GM18907 (cell line): ENCODE results near the gene HYLS1.
"Not testable (repeated sequence)": the region's sequence is repeated elsewhere in the genome, so short reads cannot be mapped to it uniquely, and the experiment has no call there.

Source experiments
- ATAC-seq: cut with Tn5 transposase; IDR thresholded peaks from one replicate; pipeline ENCODE4 v1.9.1; 2021; ENCODE audit warnings: mild to moderate bottlenecking, moderate library complexity; ENCODE audit not compliant: unreplicated experiment

The HYLS1 gene

GRCh38 chr11:125902927-125903710, 15.7 kb downstream of the HYLS1 start, which contains the start of gene PUS3:
Gene PUS3, minus strand, starts transcription at chr11:125903206. Its CDS starts 6,922 bp downstream, at chr11:125896284.
- ATAC-seq: peak; percentile 92

GRCh38 chr11:125903711-125904659, 16.5 kb downstream of the HYLS1 start, which contains the start of gene DDX25:
Gene DDX25, plus strand, starts transcription at chr11:125904508. Its CDS starts 10 bp downstream, at chr11:125904518.
- no peak for ATAC-seq

- ATAC-seq: no peak
Observed at GRCh38 chr11:125904678-125905077, 17.2 kb downstream of the HYLS1 start.

GRCh38 chr11:125910226-125910849, 22.9 kb downstream of the HYLS1 start:
- ATAC-seq: no peak

DNA sequence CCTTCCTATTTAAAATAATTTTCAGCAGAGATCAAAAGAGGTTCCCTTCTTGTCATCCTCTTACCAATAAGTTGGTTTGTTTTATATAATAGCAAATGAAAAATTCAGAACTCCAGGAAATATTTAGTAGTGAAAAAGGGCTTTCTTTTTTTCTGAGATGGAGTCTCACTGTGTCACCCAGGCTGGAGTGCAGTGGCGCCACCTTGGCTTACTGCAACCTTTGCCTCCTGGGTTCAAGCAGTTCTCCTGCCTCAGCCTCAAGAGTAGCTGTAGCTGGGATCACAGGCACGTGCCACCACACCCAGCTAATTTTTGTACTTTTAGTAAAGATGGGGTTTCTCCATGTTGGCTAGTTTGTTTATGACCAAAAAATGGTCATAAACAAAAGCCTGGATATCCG, 27.1 kb downstream of the HYLS1 start:
- ATAC-seq: not testable (repeated sequence)

- ATAC-seq: no peak
Observed at GRCh38 chr11:125916683-125917347, 29.3 kb downstream of the HYLS1 start.

- no peak for ATAC-seq
Observed at GRCh38 chr11:125918140-125918840, 30.8 kb downstream of the HYLS1 start.

DNA sequence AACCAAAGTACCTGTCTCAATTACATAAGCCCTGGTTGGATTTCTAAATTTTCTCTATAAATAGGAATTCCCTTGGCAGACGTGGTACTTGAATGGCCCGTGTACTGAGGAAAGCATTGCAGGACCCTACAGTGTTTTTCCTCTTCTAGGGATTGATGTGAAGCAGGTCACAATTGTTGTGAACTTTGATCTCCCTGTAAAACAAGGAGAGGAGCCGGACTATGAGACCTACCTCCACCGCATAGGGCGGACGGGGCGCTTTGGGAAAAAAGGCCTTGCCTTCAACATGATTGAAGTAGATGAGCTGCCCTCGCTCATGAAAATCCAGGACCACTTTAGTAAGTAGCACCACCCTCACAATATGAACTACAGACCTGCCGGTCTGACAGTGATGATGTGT, 33.6 kb downstream of the HYLS1 start:
- no peak for ATAC-seq

- no peak for ATAC-seq
Observed at GRCh38 chr11:125922156-125922555, 34.7 kb downstream of the HYLS1 start.

DNA sequence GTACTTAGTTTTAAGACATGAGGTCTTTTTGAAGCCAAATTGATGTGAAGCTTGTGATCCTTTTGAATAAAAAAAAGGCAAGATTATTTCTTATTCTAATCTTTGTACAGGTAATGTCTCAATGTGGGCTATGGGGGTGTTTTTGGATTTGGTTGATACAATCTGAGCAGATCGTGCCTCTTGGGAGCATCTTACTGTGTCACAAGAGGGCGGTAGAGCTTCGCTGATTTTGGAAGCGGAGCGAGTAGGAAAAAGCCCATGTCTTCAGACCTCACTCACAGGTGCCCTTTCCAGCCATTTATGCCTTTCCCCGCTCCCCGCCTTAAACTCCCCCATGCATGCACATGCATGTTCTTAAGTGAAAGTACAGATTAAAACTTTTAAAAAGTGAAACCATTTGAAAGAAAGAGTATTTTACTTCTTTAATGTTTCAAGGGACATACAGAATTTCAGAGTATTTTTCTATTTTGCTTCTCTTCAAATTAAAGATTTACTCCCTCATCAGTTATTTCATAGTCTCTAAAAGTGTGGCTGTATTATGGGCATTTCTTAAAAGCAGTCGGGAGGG, 35.6 kb downstream of the HYLS1 start:
- no peak for ATAC-seq

DNA sequence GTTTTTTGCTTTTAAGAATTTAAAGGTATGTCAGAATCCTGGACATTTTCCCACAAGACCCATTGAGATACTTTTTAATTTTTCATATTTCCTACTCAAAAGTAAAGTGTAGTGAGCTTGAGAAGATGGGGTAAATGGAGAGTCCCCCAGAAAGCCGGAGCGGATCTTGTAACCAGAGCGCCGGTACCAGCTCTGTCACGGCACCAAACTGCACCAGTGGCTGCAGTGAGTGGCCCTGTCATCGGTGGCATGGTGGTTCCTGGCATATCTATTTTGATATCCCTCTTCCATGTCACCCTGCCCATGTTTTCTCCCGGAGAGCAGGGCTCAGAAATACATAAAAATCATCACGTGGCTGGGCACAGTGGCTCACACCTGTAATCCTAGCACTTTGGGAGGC, 36.2 kb downstream of the HYLS1 start:
- no peak for ATAC-seq

GRCh38 chr11:125924384-125925007, 37.0 kb downstream of the HYLS1 start:
- ATAC-seq: no peak

DNA sequence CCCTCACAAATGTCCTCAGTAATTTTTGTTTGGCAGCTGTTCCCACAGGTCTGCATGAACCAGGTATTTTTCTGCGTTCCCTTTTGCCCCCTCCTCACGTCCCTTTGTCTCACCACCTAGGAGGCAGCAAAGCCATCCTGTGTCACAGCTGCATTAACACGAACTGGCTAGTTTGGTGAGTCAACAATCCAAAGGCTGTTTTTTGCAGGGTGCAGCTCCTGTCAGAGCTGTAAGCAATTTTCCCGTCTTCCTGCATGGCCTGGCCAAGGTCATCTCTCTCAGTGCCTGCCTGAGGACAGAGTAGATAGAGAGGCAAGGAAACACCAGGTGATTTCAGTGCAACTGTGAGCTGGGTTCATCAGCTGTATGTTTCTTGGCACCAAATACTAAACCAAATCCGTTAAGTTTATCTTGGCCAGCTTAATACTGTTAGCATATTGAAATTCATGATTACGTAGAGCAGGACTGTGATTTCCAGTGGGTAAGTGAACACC, 37.8 kb downstream of the HYLS1 start:
- ATAC-seq: no peak

- ATAC-seq: no peak
Observed at GRCh38 chr11:125925804-125926203, 38.3 kb downstream of the HYLS1 start.

DNA sequence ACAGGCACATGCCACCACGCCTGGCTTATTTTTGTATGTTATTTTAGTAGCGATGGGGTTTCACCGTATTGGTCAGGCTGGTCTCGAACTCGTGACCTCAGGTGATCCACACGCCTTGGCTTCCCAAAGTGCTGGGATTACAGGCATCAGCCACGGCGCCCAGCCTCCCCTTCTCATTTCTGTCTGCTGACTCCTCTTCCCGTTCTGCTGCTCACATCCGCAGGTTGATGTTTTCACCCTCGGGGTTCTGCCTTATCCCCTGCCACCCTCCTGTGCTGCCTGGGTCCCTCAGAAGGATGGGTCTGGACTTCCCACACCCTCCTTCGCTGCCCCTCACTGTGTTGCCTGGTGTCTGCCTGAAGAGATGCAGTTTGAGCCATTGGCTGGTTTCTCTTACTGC, 39.2 kb downstream of the HYLS1 start:
- ATAC-seq: no peak

GRCh38 chr11:125929445-125930075, 42.1 kb downstream of the HYLS1 start:
- no peak for ATAC-seq

DNA sequence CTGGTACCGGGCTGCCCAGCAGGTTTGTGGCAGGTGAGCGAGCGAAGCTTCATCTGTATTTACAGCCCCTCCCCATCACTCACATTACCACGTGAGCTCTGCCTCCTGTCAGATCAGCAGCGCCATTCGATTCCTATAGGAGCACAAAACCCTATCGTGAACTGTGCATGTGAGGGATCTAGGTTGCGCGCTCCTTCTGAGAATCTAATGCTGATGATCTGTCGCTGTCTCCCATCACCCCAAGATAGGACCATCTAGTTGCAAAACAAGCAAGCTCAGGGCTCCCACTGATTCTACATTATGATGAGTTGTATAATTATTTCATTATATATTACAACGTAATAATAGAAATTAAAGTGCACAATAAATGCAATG, 42.6 kb downstream of the HYLS1 start:
- ATAC-seq: no peak

GRCh38 chr11:125931116-125931515, 43.6 kb downstream of the HYLS1 start:
- ATAC-seq: no peak

GRCh38 chr11:125931668-125932067, 44.2 kb downstream of the HYLS1 start:
- ATAC-seq: no peak
